Measurements from ENCODE around the gene STAT6. TPM values are rescaled to one million over a fixed set of nuclear protein-coding genes. Genes with fewer than 3 reads are reported as not detected.

STAT6 gene
- total and polyA plus RNA-seq, 2 of the 8 experiments (the other 6 are each of a cell fraction or from before 2014, with no cell fraction given), result 32.9 to 38.7 TPM

- no peak for TF ChIP-seq RNF2 (IDR thresholded peaks at IDR 0.05; ENCODE audit: borderline replicate concordance, low read depth, low read length, missing control alignments, poor library complexity, severe bottlenecking)
- no peak for TF ChIP-seq POU5F1 (IDR thresholded peaks at IDR 0.05; ENCODE audit: low read depth, low read length)
- no peak for TF ChIP-seq BCL11A (IDR thresholded peaks at IDR 0.05; ENCODE audit: low read depth in 2 of 2, low read length in 2 of 2)
- no peak for TF ChIP-seq SUZ12 (IDR thresholded peaks at IDR 0.05; ENCODE audit: low read length)
Measured at GRCh38 chr12:57118711-57119271, 7.6 kb upstream of the STAT6 start (continued).

All from H1 (cell line).